ENCODE results near the gene MACROD2. TPM values are rescaled to one million over a fixed set of nuclear protein-coding genes. Genes with fewer than 3 reads are reported as not detected.

MACROD2 gene
- total RNA-seq, 1 experiment from 2014 or later, result 3.7 TPM

GRCh38 chr20:14915356-14915755, 920.0 kb downstream of the MACROD2 start:
- Histone ChIP-seq H3K9me2 (ENCODE audit: insufficient read depth) (no peaks in the 10 kb centered on the region), H3K4me1 (ENCODE audit: control insufficient read depth in 1 of 2, insufficient read depth in 2 of 2, low read length in 2 of 2) (peaks cover 4 to 9% of the 10 kb centered on the region in 2 experiments; a peak in 2 of 4 replicates), H3K4me2 (ENCODE audit: low read length) (no peak overlapping the region), H3K27me3 (ENCODE audit: insufficient read depth, low read length) (no peaks in the 10 kb centered on the region), H3K9ac (ENCODE audit: low read length) (no peak overlapping the region), H2AFZ (ENCODE audit: low read depth, low read length, poor library complexity, severe bottlenecking) (no peak overlapping the region), H3K27ac (ENCODE audit: low read depth, low read length) (no peak overlapping the region), H3K36me3 (ENCODE audit: control insufficient read depth in 1 of 2, insufficient read depth in 2 of 2, low read length in 2 of 2) (no peaks in the 10 kb centered on the region), H3K79me2 (ENCODE audit: insufficient read depth, low read length) (no peaks in the 10 kb centered on the region), H3K4me3 (replicated peaks in 1 of 2; ENCODE audit: low read depth in 1 of 2, low read length in 2 of 2) (no peak overlapping the region), H3K9me3 (ENCODE audit: control insufficient read depth in 1 of 2, insufficient read depth in 1 of 2, low read depth in 1 of 2, low read length in 2 of 2) (no peaks in the 10 kb centered on the region), H4K20me1 (ENCODE audit: insufficient read depth) (no peaks in the 10 kb centered on the region)
- BruUV-seq (replicated peaks), result no TSS peak
- TF ChIP-seq RAD21 (IDR thresholded peaks at IDR 0.05; ENCODE audit: low read depth) (no peak), EZH2phosphoT487 (IDR thresholded peaks at IDR 0.05; ENCODE audit: borderline replicate concordance) (no peak), SP1 (IDR thresholded peaks at IDR 0.05; ENCODE audit: low read depth) (no peak)
- ATAC-seq (no peak), DNase-seq (ENCODE audit: low read depth, low spot score) (no peak)
- intact Hi-C loops (cut with micrococcal nuclease), result no loop called here
- POLR2A ChIA-PET, result no interaction called here
- RAD21 ChIA-PET (ENCODE audit: low non-redundant PET in 1 of 2, low total read pairs in 2 of 2, uncharacterized antibody in 2 of 2, unreplicated experiment in 2 of 2), result no interaction called here
- CTCF ChIA-PET, result no interaction called here

- ChIA-PET CTCF (no interaction called here), POLR2A (no interaction called here), RAD21 (ENCODE audit: low non-redundant PET in 1 of 2, low total read pairs in 2 of 2, uncharacterized antibody in 2 of 2, unreplicated experiment in 2 of 2) (no interaction called here)
- H3K9me3 ChIP-seq (ENCODE audit: control insufficient read depth in 1 of 2, insufficient read depth in 1 of 2, low read depth in 1 of 2, low read length in 2 of 2), result no peaks in the 10 kb centered on the region
- no peak overlapping the region for H3K4me3 ChIP-seq (replicated peaks in 1 of 2; ENCODE audit: low read depth in 1 of 2, low read length in 2 of 2)
- no TSS peak for BruUV-seq (replicated peaks)
- no peak overlapping the region for H3K27ac ChIP-seq (ENCODE audit: low read depth, low read length)
- ATAC-seq (no peak), DNase-seq (ENCODE audit: low read depth, low spot score) (no peak)
- no peaks in the 10 kb centered on the region for H3K36me3 ChIP-seq (ENCODE audit: control insufficient read depth in 1 of 2, insufficient read depth in 2 of 2, low read length in 2 of 2)
- H3K27me3 ChIP-seq (ENCODE audit: insufficient read depth, low read length), result no peaks in the 10 kb centered on the region
- no peaks in the 10 kb centered on the region for H3K79me2 ChIP-seq (ENCODE audit: insufficient read depth, low read length)
- intact Hi-C loops (cut with micrococcal nuclease), result no loop called here
- H4K20me1 ChIP-seq (ENCODE audit: insufficient read depth), result no peaks in the 10 kb centered on the region
- no peak overlapping the region for H3K4me2 ChIP-seq (ENCODE audit: low read length)
- H3K9me2 ChIP-seq (ENCODE audit: insufficient read depth), result no peaks in the 10 kb centered on the region
- no peak overlapping the region for H3K9ac ChIP-seq (ENCODE audit: low read length)
- no peak overlapping the region for H2AFZ ChIP-seq (ENCODE audit: low read depth, low read length, poor library complexity, severe bottlenecking)
- peaks cover 4 to 9% of the 10 kb centered on the region in 2 experiments; a peak in 2 of 4 replicates for H3K4me1 ChIP-seq (ENCODE audit: control insufficient read depth in 1 of 2, insufficient read depth in 2 of 2, low read length in 2 of 2)
- TF ChIP-seq EGR1 (IDR thresholded peaks at IDR 0.05; ENCODE audit: low read depth), result no peak
- TF ChIP-seq ZBTB33 (IDR thresholded peaks at IDR 0.05; ENCODE audit: extremely low read depth, insufficient replicate concordance, low read length), result no peak
- no peak for TF ChIP-seq FOSL1 (IDR thresholded peaks at IDR 0.05; ENCODE audit: low read depth)
- TF ChIP-seq SIN3A (IDR thresholded peaks at IDR 0.05; ENCODE audit: low read depth), result no peak
- TF ChIP-seq ELF1 (IDR thresholded peaks at IDR 0.05; ENCODE audit: borderline replicate concordance, low read depth), result no peak
- TF ChIP-seq SP1 (IDR thresholded peaks at IDR 0.05; ENCODE audit: low read depth), result no peak
- no peak for TF ChIP-seq CEBPB (IDR thresholded peaks at IDR 0.05; ENCODE audit: low read depth)
- TF ChIP-seq REST (IDR thresholded peaks at IDR 0.05; ENCODE audit: low read depth), result no peak
- TF ChIP-seq EZH2 (IDR thresholded peaks at IDR 0.05), result no peak
- TF ChIP-seq ZNF274 (IDR thresholded peaks at IDR 0.05; ENCODE audit: low read depth, low read length), result no peak
- TF ChIP-seq CBX3 (IDR thresholded peaks at IDR 0.05; ENCODE audit: low read depth), result no peak
- no peak for TF ChIP-seq ZFX (IDR thresholded peaks at IDR 0.05)
- TF ChIP-seq YY1 (IDR thresholded peaks at IDR 0.05; ENCODE audit: extremely low read depth, insufficient replicate concordance, low read depth, low read length), result no peak
- no peak for TF ChIP-seq POLR2A (IDR thresholded peaks at IDR 0.05; ENCODE audit: borderline replicate concordance, extremely low read depth, insufficient read depth, insufficient read length)
- TF ChIP-seq MAX (IDR thresholded peaks at IDR 0.05), result no peak
- no peak for TF ChIP-seq JUND (IDR thresholded peaks at IDR 0.05)
These were observed 921.1 kb downstream of the MACROD2 start for GRCh38 chr20:14916360-14916920.

Measured in HCT116 (cell line).